GM12801 (cell line): ENCODE measurements around the gene CZIB.

Experiments
- CTCF ChIP-seq: IDR thresholded peaks from one replicate; pipeline ENCODE4 v1.5.1; 2011; ENCODE audit warnings: control low read depth; ENCODE audit not compliant: insufficient read length; ENCODE audit errors: extremely low read depth

The CZIB gene

GRCh38 chr1:53190210-53190611 is 30.2 kb downstream of the CZIB start:
- no peak for TF ChIP-seq CTCF

- TF ChIP-seq CTCF, result no peak
Measured at GRCh38 chr1:53189061-53189460, 31.4 kb downstream of the CZIB start.

GRCh38 chr1:53188099-53188498 is 32.3 kb downstream of the CZIB start:
- no peak for TF ChIP-seq CTCF

GRCh38 chr1:53187401-53187800 is 33.0 kb downstream of the CZIB start:
- TF ChIP-seq CTCF, result no peak

- TF ChIP-seq CTCF, result no peak
Measured at GRCh38 chr1:53186533-53186932, 33.9 kb downstream of the CZIB start.

GRCh38 chr1:53183095-53183990 is 37.1 kb downstream of the CZIB start:
- TF ChIP-seq CTCF, result no peak

GRCh38 chr1:53182716-53183094 is 37.7 kb downstream of the CZIB start:
- no peak for TF ChIP-seq CTCF
